ENCODE data around the gene MEDAG.

- no peak for TF ChIP-seq CTCF (conservative IDR thresholded peaks at IDR 0.05)
- no peak for TF ChIP-seq EZH2 (IDR thresholded peaks at IDR 0.05; ENCODE audit: low read depth)
These were observed 30.9 kb downstream of the MEDAG start for GRCh38 chr13:30936971-30937370.

All from PC-9 (cell line).